ENCODE measurements around the gene NTM.

- no peak for TF ChIP-seq CTCF (IDR thresholded peaks at IDR 0.05; ENCODE audit: low read length)
- TF ChIP-seq EZH2 (IDR thresholded peaks at IDR 0.05; ENCODE audit: borderline replicate concordance, low read length), result no peak
Measured at GRCh38 chr11:131491503-131491902, 121.1 kb downstream of the NTM start.

All from OCI-LY1 (cell line).